Aorta (tissue), 5 donors: ENCODE results near the gene MACROH2A1. TPM values are rescaled to one million over a fixed set of nuclear protein-coding genes. Genes with fewer than 3 reads are reported as not detected.
A peak's percentile ranks its signal among the peaks of the same experiment; 100 is the strongest.

ENCODE experiments used
- ATAC-seq: fragments of 200-7000 bp; cut with Tn5 transposase; one replicate; pipeline ENCODE4 v1.9.1; 2022; ENCODE audit warnings: moderate library complexity; ENCODE audit not compliant: low FRiP score
- DNase-seq, 2 donors: peaks; one replicate each; pipeline ENCODE4 v3.0.0-alpha.2; 2020
- H3K27ac ChIP-seq, 2 donors: one replicate each; pipeline ENCODE4 v1.5.1; 2013; ENCODE audit warnings: low read length in 2 of 2, mild to moderate bottlenecking in 2 of 2, moderate library complexity in 2 of 2, control low read depth in 1 of 2, inconsistent platforms in 1 of 2, low read depth in 1 of 2
- H3K27me3 ChIP-seq, 2 donors: one replicate each; pipeline ENCODE4 v1.6.1; 2013; ENCODE audit warnings: control low read depth in 1 of 2, low read length in 1 of 2, mild to moderate bottlenecking in 1 of 2, moderate library complexity in 1 of 2; ENCODE audit not compliant: insufficient read depth in 2 of 2, control insufficient read depth in 1 of 2
- H3K36me3 ChIP-seq, 2 donors: one replicate each; pipeline ENCODE4 v1.6.1; 2013; ENCODE audit warnings: control low read depth in 1 of 2, low read length in 1 of 2, mild to moderate bottlenecking in 1 of 2; ENCODE audit not compliant: insufficient read depth in 2 of 2, control insufficient read depth in 1 of 2
- H3K4me1 ChIP-seq, 2 donors: one replicate each; pipeline ENCODE4 v1.6.1; 2013; ENCODE audit warnings: low read length in 2 of 2, control low read depth in 1 of 2, mild to moderate bottlenecking in 1 of 2, moderate library complexity in 1 of 2; ENCODE audit not compliant: insufficient read depth in 2 of 2, control insufficient read depth in 1 of 2
- H3K4me3 ChIP-seq, 2 donors: one replicate each; pipeline ENCODE4 v1.5.1; 2013; ENCODE audit warnings: low read length in 2 of 2, control low read depth in 1 of 2, mild to moderate bottlenecking in 1 of 2
- H3K9me3 ChIP-seq: one replicate; pipeline ENCODE4 v1.6.1; 2013; ENCODE audit warnings: mild to moderate bottlenecking, low read length; ENCODE audit not compliant: control insufficient read depth
- WGBS, 2 donors: extraction: QIAGEN DNeasy Blood & Tissue Kit; methylation state at CpG; one replicate each; pipeline ENCODE4 v1.1.7; 2013; 5-methylcytosine and 5-hydroxymethylcytosine counted together
- intact Hi-C, 2 donors: fragments of 100-400 bp; cut with DNase I; formaldehyde crosslinking; loops; one replicate each; pipeline versions ENCODE4 v1.14.2 to v1.15.0; 2022
- polyA plus RNA-seq, 2 donors: library from polyadenylated mRNA; stranded (reverse); fragments of 200-250 nt; gene quantifications; one replicate each; pipeline ENCODE4 v1.2.3, GENCODE V29; 2013
- total RNA-seq, 2 donors: library from RNA; stranded (reverse); fragmentation: NEBNext Ultra II Directional; extraction: Animal tissue kit (Norgen Biotek cat#: 25700); gene quantifications; one replicate each; pipeline ENCODE4 v1.2.1, GENCODE V29; 2021
- donor health status: healthy with polysubstance abuse.
- donor health status: Bipolar disorder and iron deficiency.
- donor health status: DM: no; HTN: no; CAD: no.
- donor health status: DM: no; HTN: no; CAD: no.
- donor health status: DM: yes; HTN: yes; CAD: no.

Gene MACROH2A1
- total and polyA plus RNA-seq, 4 donors: 79.6 to 113 (median 106) TPM

GRCh38 chr5:135444360-135444759 is 45.3 kb upstream of the MACROH2A1 start:
- intact Hi-C loops: no loop called here
- WGBS, 2 donors: 95 to 96% methylated on average over 13 of the region's 13 CpGs
- Histone ChIP-seq H3K27me3 (no peaks in the 10 kb centered on the region), H3K27ac (no peak overlapping the region), H3K36me3 (no peaks in the 10 kb centered on the region), H3K9me3 (peaks cover 1% of the 10 kb centered on the region), H3K4me1 (no peaks in the 10 kb centered on the region), H3K4me3 (no peak overlapping the region)
- DNase-seq (peak in 1 of 2 donors; percentile 30), ATAC-seq (no peak)

GRCh38 chr5:135443161-135443960 is 44.3 kb upstream of the MACROH2A1 start:
- H3K27ac ChIP-seq: no peak overlapping the region
- H3K36me3 ChIP-seq: no peaks in the 10 kb centered on the region
- no peaks in the 10 kb centered on the region for H3K4me1 ChIP-seq
- ATAC-seq (no peak), DNase-seq (peak in 1 of 2 donors; percentile 51)
- H3K4me3 ChIP-seq: no peak overlapping the region
- no peaks in the 10 kb centered on the region for H3K27me3 ChIP-seq
- 9 to 18% methylated on average over 6 of the region's 6 CpGs for WGBS, 2 donors
- H3K9me3 ChIP-seq: peaks cover 1% of the 10 kb centered on the region
- intact Hi-C loops: no loop called here

DNA sequence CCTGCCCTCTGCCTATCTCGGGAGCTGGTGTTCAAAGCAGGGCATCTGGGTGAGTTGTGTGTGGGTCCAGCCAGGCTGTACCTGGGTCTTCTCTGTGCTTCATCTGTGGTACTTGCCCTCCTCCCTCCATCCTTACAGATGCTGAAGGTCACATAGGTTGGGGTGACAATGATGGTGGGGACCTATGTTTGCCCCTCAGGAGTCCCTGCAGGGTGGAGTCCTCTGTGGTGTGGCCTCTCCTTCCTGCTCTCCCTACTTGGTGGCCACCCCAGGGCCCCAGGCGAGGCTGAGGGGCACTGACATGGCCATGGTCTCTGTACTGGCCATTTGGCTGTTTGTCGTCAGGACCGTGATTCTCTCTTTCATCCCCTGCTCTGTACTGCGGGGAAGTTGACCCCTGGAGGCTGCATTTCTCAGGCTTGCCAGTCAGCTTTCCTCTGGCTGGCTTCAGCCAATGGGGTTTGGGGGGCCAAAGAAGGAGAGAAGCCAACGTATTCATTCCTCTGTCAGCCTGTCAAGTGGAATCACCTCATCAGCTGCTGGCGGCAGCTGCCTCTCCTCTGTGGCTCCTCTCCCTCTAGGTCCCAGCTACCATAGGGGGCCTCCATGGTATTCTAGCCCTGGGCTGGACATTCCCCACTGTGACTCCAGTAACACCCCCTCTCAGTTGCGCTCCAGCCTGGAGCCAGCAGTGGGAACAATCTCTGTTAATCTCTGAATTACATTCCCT is 43.6 kb upstream of the MACROH2A1 start:
- Histone ChIP-seq H3K4me1 (no peaks in the 10 kb centered on the region), H3K27me3 (no peaks in the 10 kb centered on the region), H3K36me3 (no peaks in the 10 kb centered on the region), H3K4me3 (no peak overlapping the region), H3K27ac (no peak overlapping the region), H3K9me3 (peaks cover 1% of the 10 kb centered on the region)
- intact Hi-C loops: no loop called here
- WGBS, 2 donors: 85 to 88% methylated on average over 8 of the region's 8 CpGs
- ATAC-seq: no peak
- DNase-seq: peak in 1 of 2 donors; percentile 28

DNA sequence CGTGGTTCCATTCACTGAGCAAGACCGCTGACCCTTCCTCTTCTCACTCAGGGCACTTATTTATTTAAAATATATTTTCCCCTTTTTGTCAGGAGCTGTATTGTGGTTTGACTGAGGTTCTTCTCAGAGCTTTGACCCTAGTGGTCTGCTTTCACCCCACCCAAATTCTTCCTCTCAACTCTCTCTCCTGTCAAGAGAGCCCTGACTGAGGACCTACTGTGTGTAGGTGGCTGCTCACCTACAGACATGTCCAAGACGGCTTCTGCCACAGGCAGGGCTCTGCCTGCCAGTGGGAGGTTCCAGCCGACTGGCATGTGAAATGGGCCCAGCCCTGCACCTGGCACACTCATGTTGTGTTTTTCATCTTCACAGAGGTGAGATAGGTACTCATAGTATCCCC is 42.9 kb upstream of the MACROH2A1 start:
- intact Hi-C loops: no loop called here
- DNase-seq (peak in 1 of 2 donors; percentile 22), ATAC-seq (no peak)
- H3K4me1 ChIP-seq: no peaks in the 10 kb centered on the region
- no peaks in the 10 kb centered on the region for H3K36me3 ChIP-seq
- no peaks in the 10 kb centered on the region for H3K27me3 ChIP-seq
- no peak overlapping the region for H3K27ac ChIP-seq
- WGBS, 2 donors: 94 to 96% methylated on average over 4 of the region's 4 CpGs
- no peak overlapping the region for H3K4me3 ChIP-seq
- H3K9me3 ChIP-seq: no peaks in the 10 kb centered on the region

- DNase-seq (peak in 1 of 2 donors; percentile 46), ATAC-seq (no peak)
- no peaks in the 10 kb centered on the region for H3K4me1 ChIP-seq
- no peaks in the 10 kb centered on the region for H3K27me3 ChIP-seq
- 66 to 74% methylated on average over 11 of the region's 11 CpGs for WGBS, 2 donors
- H3K27ac ChIP-seq: no peak overlapping the region
- H3K9me3 ChIP-seq: no peaks in the 10 kb centered on the region
- intact Hi-C loops: no loop called here
- H3K4me3 ChIP-seq: no peak overlapping the region
- no peaks in the 10 kb centered on the region for H3K36me3 ChIP-seq
Measured at GRCh38 chr5:135441350-135441831, 42.4 kb upstream of the MACROH2A1 start.

DNA sequence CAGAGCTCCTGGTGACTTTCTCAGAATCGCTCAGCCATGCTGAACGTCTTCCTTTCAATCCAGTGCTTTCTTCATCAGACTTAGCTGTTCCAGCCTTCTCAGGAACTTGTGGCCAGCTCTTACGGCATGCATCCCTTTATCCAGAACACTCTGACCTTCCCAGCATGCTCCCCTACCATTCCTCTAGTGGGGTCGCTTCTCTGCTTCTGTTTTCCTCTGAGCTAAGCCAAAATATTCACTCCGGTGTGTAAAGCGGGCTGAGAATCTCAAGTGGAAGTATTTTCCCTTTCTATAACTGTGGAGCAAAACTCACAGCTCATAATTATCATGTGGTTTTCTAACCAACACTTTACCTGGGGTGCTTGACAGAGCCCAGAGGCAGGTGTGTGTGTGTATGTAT is 41.9 kb upstream of the MACROH2A1 start:
- ATAC-seq: no peak
- no peaks in the 10 kb centered on the region for H3K9me3 ChIP-seq
- no peaks in the 10 kb centered on the region for H3K36me3 ChIP-seq
- no peaks in the 10 kb centered on the region for H3K4me1 ChIP-seq
- H3K27ac ChIP-seq: no peak overlapping the region
- intact Hi-C loops: no loop called here
- 91 to 93% methylated on average over 6 of the region's 6 CpGs for WGBS, 2 donors
- no peak overlapping the region for H3K4me3 ChIP-seq
- DNase-seq: no peak
- H3K27me3 ChIP-seq: no peaks in the 10 kb centered on the region

- intact Hi-C loops: no loop called here
- ATAC-seq: no peak
- no peaks in the 10 kb centered on the region for H3K9me3 ChIP-seq
- 92 to 93% methylated on average over 11 of the region's 11 CpGs for WGBS, 2 donors
- H3K27me3 ChIP-seq: no peaks in the 10 kb centered on the region
- no peak for DNase-seq
- no peaks in the 10 kb centered on the region for H3K4me1 ChIP-seq
- no peak overlapping the region for H3K27ac ChIP-seq
- H3K4me3 ChIP-seq: no peak overlapping the region
- no peaks in the 10 kb centered on the region for H3K36me3 ChIP-seq
Measured at GRCh38 chr5:135439231-135440205, 40.5 kb upstream of the MACROH2A1 start.

GRCh38 chr5:135438636-135439221 is 39.7 kb upstream of the MACROH2A1 start:
- H3K9me3 ChIP-seq: no peaks in the 10 kb centered on the region
- no peaks in the 10 kb centered on the region for H3K27me3 ChIP-seq
- no peak for DNase-seq
- intact Hi-C loops: no loop called here
- H3K27ac ChIP-seq: no peak overlapping the region
- H3K4me1 ChIP-seq: no peaks in the 10 kb centered on the region
- ATAC-seq: no peak
- H3K36me3 ChIP-seq: no peaks in the 10 kb centered on the region
- H3K4me3 ChIP-seq: no peak overlapping the region
- WGBS, 2 donors: 89 to 93% methylated on average over 10 of the region's 10 CpGs
